ENCODE measurements around the gene TRMT61A.

- no peak for TF ChIP-seq USF2 (IDR thresholded peaks at IDR 0.05; ENCODE audit: borderline replicate concordance, low read depth, low read length)
- no peak for TF ChIP-seq POLR2AphosphoS5 (IDR thresholded peaks at IDR 0.05; ENCODE audit: low read depth, low read length)
- TF ChIP-seq CTCF (IDR thresholded peaks at IDR 0.05) = no peak
Observed at GRCh38 chr14:103480595-103480994, 48.4 kb upstream of the TRMT61A start.

Data from SK-N-SH (cell line).